ENCODE measurements around the gene FBXL4.
"Not testable (repeated sequence)": the region's sequence is repeated elsewhere in the genome, so short reads cannot be mapped to it uniquely, and the experiment has no call there.

DNA sequence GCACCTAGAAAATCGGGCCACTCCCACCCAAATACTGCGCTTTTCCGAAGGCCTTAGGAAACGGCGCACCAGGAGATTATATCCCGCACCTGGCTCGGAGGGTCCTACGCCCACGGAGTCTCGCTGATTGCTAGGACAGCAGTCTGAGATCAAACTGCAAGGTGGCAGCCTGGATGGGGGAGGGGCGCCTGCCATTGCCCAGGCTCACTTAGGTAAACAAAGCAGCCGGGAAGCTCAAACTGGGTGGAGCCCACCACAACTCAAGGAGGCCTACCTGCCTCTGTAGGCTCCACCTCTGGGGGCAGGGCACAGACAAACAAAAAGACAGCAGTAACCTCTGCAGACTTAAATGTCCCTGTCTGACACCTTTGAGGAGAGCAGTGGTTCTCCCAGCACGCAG is 36.8 kb downstream of the FBXL4 start:
- not testable (repeated sequence) for TF ChIP-seq OSR1 (CRISPR knock-in tag; IDR thresholded peaks at IDR 0.05); ESRRG (CRISPR knock-in tag; IDR thresholded peaks at IDR 0.05); GLIS3 (CRISPR knock-in tag; IDR thresholded peaks at IDR 0.05); PATZ1 (CRISPR knock-in tag; IDR thresholded peaks at IDR 0.05; ENCODE audit: borderline replicate concordance); TCF4 (CRISPR knock-in tag; IDR thresholded peaks at IDR 0.05; ENCODE audit: borderline replicate concordance)
- TF ChIP-seq, protein P1, sequence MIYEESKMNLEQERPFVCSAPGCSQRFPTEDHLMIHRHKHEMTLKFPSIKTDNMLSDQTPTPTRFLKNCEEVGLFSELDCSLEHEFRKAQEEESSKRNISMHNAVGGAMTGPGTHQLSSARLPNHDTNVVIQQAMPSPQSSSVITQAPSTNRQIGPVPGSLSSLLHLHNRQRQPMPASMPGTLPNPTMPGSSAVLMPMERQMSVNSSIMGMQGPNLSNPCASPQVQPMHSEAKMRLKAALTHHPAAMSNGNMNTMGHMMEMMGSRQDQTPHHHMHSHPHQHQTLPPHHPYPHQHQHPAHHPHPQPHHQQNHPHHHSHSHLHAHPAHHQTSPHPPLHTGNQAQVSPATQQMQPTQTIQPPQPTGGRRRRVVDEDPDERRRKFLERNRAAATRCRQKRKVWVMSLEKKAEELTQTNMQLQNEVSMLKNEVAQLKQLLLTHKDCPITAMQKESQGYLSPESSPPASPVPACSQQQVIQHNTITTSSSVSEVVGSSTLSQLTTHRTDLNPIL (CRISPR knock-in tag; IDR thresholded peaks at IDR 0.05; ENCODE audit: low read depth): not testable (repeated sequence)
